HG02852 (cell line): Measurements from ENCODE around the gene GJE1.

ENCODE experiments used
- ATAC-seq: cut with Tn5 transposase; IDR thresholded peaks from one replicate; pipeline ENCODE4 v1.9.1; 2021; ENCODE audit warnings: mild to moderate bottlenecking, moderate library complexity; ENCODE audit not compliant: unreplicated experiment

The GJE1 gene

DNA sequence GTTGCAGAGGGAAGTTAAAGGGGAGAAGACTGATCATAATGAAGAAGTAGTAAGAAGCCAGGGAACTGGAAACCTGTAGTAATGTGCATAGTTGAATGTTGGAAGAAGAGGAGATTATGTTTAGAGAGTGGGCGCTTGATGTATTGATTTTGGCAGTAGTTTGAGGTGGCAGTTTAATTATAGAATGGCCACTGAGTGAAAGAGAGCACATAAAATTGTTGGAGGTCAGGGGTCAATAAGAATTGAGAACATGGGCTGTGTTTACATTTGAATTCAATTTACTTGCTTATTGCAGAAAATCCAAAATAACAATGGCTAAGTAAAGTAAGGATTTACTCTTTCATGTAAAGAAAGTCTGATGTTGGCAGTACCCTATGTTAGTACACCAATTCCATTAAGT, 30.1 kb downstream of the GJE1 start:
- no peak for ATAC-seq

DNA sequence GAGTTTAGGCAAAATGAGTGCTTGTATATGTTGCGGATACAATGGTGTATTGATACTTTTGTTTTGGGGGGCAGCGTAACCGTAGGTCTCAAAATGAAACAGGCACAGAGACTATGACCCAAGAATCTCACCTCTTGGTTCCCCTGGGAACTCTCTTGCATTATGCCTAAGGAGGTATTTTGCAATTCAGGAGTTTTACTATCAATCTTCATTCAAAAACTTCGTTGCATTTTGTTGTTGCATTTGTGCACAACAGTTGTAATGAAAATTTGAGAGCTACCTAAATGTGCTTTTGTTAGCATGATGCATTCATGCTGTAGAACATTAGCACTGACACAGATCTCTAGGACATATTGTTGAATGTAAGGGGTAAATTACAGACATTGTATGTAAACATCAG, 32.5 kb downstream of the GJE1 start:
- no peak for ATAC-seq

DNA sequence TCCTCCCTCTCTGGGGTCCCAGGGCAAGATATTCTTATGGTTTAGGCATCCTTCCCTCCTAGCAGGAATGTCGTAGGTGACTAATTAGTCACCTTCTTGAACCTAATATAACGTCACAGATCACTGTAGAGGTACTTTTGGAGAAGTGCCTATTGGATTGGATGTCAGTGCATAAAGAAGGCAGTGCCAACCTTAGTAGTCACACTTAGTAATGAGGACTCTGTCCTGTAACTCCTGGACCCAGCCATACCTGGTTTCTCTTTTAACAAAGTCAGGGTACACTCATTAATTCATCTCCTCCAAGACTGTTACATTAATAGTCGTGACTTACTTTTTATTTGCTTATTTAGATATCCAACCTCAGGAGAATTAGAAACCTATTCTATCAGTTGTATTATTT, 34.3 kb downstream of the GJE1 start:
- no peak for ATAC-seq

DNA sequence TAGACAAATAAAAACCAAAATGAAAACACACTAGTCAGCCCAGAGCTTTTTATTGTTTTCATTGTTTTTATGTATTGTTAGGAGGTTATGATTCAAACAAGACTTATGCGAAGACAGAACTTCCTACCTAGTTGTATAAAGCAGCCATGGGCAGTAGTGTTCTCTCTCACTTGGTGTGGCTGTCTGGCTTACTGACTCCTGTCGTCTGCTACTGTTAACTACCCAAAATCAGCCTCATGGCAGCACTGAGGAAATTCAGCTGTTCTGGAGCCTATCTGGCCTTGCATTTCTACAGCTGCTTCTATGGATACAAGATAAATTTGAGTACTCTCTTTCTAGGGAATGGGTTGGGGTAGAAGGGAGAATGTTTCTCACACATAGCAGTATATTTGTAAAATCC, 34.8 kb downstream of the GJE1 start:
- ATAC-seq, result no peak

DNA sequence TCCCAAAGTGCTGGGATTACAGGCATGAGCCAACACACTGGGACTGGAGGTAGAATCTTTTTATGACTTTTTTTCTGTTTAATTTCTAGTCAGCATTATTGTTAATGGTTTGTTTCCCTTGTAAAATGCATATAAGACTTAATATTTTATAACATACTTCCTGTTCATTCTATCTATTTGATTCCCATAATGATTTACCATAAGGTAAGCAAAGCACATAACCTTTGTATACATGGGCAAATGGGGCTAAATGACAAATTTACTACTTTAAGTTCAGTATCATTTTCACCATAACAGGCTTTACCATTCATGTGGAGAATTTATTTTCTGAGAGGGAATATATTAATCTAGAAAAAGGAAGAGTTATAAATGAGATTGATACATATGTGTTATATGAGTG, 38.6 kb downstream of the GJE1 start:
- no peak for ATAC-seq

DNA sequence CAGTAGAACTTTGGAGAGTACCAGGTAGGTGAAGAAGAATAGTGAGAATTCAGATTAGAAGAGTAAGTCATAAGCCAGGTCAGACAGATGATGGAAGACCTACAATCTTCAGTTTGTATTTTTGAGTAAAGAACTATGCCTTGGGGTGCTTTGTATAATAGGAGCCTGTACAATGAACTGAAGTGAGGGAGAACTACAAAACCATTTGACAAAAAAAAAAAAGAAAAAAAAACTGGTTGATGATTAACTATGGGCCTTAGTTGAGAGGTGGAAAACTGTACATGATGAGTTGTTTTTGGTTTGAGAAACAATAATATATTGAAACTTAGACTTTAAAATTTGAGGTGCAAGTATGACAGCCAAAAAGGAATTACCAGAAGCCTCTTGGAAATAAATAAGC, 40.0 kb downstream of the GJE1 start:
- no peak for ATAC-seq

DNA sequence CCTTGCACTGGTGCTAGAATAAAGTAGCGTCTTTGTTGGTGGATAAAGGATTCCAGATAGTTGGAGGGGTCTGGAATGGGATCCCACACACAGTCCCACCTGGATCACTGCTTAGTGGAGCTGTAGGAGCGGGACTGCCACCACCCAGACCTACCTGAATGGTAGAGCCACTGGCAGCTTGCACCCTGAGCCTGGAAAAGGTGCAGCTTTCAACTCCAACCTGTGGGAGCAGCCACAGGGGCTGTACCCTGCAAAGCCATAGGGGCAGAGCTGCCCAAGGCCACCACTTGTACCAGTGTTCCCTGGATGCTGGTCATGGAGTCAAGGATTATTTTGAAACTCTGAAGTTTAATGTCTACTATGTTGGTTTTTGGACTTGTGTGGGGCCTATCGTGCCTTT, 41.3 kb downstream of the GJE1 start:
- ATAC-seq, result no peak

DNA sequence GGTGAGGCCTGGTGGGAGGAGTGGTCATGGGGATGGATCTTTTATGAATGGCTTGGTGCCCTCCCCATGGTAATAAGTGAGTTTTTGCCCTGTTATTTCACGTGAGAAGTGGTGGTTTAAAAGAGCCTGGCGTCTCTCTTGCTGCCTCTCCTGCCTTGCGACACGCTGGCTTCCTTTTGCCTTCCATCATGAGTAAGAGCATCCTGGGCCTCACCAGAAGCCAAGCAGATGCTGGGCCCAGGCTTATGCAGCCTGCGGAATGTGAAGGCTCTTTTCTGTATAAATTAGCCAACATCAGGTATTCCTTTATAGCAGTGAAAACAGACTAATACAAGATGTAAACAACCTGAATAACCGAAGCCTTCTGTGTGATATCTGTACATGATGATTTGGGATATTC, 42.0 kb downstream of the GJE1 start:
- no peak for ATAC-seq

DNA sequence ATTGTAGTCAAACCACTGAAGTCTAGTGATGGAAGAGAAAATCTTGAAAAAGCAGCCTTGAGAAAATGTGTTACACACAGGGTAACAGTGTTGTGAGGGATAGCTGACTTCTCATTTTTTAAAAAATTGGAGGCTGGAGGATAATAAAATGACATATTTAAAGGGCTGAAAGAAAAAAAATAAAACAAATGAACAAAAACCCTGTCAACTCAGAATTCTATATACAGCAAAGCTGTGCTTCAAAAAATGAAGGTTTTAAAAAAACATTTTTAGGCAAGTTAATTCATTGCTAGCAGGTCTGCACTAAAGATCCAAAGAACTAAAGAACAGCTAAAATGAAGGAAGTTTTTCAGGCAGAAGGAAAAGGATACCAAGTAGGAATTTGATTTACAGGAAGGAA, 45.4 kb downstream of the GJE1 start:
- ATAC-seq, result no peak

DNA sequence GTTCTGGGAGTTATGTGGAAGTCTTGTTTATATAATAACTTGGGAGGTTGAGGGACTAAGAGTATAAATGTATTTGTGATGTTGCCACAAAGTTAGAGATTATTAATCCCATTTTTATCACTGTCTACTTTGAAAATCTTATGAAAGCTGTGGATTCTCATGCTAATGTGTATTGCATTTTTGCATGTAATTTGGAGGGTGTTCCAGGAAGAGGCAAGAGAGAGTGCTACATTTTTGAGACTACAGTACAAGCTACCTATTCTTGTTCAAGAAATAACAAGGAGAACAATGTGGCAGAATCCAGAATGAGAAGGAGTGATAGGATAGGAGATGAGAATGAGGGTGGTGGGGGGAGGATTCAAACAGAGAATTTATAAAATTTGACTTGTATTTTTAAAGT, 49.3 kb downstream of the GJE1 start:
- ATAC-seq, result no peak

DNA sequence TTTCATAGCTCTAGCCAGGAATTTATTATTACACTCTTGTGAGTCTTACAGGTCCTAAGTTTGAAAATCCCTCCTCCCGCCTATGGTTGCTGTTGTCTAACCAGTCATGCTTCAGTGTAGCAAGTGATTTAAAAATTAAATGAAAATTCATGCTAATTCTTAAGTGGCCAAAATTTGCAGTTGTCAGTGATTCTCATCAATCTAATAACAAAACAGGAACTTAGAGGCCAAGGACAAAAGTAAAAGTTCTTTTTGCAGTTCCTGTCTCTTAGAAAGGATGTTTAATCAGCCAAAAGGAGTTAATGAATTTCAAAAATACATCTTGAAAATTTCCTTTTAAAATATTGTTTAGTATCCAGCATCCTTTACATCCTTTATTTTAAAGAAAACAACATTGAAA, 50.6 kb downstream of the GJE1 start:
- no peak for ATAC-seq

DNA sequence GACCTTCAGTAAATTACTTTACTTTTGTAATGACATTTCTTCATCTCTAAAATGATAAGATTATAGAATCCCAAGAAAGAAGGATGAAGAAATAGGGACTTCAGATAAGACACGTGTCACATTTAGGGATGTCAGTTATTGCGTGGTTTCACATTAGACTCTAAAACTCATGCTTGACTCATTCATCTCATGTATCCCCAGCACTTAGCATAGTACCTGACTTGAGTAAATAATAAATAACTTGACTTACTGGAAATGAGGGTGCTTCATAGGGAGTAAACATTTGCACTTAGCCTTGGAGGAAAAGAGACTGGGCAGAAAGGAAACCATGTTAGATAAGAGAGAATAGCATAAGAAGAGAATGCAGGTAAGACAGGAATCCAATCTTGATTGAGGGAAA, 51.6 kb downstream of the GJE1 start:
- ATAC-seq, result no peak
